Mammary epithelial cell (primary cell): ENCODE results near the gene TNS1.

Source experiments
- CTCF ChIP-seq, 2 donors: IDR thresholded peaks in 1 of 2; conservative IDR thresholded peaks in 1 of 2; 2 replicates each; pipeline ENCODE4 v1.5.1; 2011 to 2012; ENCODE audit warnings: inconsistent platforms in 2 of 2, low read length in 2 of 2, mild to moderate bottlenecking in 2 of 2, control low read depth in 1 of 2, low read depth in 1 of 2; ENCODE audit not compliant: insufficient read depth in 1 of 2; ENCODE audit errors: extremely low read depth in 1 of 2
- EZH2 ChIP-seq: IDR thresholded peaks from 2 replicates; pipeline ENCODE4 v1.6.1; 2012; ENCODE audit warnings: low read length, inconsistent platforms, borderline replicate concordance

GRCh38 chr2:217827430-217828201, 175.2 kb downstream of the TNS1 start:
- TF ChIP-seq CTCF (conservative IDR thresholded peaks at IDR 0.05 in 1 of 2, IDR thresholded peaks at IDR 0.05 in 1 of 2; ENCODE audit: extremely low read depth in 1 of 2, insufficient read depth in 1 of 2, low read depth in 1 of 2, low read length in 2 of 2): no peak
- TF ChIP-seq EZH2: no peak
